GM12864 (cell line): ENCODE measurements around the gene CALML5.

Source experiments
- DNase-seq: peaks from one replicate; pipeline ENCODE4 v3.0.0-alpha.2; 2011; ENCODE audit warnings: low read depth
- H3K4me3 ChIP-seq: 2 replicates; pipeline ENCODE4 v1.5.1; 2011; ENCODE audit warnings: mild to moderate bottlenecking, low read depth, low read length, control low read depth
- TF ChIP-seq, protein P1 (sequence below): IDR thresholded peaks from 2 replicates; pipeline ENCODE4 v1.5.1; 2011; ENCODE audit warnings: low read depth, mild to moderate bottlenecking, moderate library complexity, low read length, control low read depth, inconsistent platforms; ENCODE audit errors: missing control alignments

CALML5 gene

DNA sequence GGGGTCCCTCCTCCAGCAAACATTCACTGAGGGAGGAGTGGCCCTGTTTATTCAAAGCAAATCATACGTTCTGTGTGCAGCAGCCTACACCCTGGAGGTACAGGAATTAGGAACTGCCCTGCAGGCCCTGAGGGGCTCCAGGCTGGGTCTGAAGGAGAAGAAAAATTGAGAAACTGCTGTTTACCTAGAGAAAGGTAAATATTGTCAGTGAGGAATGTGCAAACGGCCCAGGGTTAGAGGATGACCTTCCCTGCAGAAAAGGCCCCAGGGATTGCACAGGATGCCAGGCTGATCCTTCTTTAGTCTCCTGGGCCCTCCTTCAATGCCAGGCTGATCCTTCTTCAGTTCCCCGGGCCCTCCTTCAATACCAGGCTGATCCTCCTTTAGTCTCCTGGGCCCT, 5.7 kb downstream of the CALML5 start:
- TF ChIP-seq, protein P1, sequence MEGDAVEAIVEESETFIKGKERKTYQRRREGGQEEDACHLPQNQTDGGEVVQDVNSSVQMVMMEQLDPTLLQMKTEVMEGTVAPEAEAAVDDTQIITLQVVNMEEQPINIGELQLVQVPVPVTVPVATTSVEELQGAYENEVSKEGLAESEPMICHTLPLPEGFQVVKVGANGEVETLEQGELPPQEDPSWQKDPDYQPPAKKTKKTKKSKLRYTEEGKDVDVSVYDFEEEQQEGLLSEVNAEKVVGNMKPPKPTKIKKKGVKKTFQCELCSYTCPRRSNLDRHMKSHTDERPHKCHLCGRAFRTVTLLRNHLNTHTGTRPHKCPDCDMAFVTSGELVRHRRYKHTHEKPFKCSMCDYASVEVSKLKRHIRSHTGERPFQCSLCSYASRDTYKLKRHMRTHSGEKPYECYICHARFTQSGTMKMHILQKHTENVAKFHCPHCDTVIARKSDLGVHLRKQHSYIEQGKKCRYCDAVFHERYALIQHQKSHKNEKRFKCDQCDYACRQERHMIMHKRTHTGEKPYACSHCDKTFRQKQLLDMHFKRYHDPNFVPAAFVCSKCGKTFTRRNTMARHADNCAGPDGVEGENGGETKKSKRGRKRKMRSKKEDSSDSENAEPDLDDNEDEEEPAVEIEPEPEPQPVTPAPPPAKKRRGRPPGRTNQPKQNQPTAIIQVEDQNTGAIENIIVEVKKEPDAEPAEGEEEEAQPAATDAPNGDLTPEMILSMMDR: no peak
- no peak for DNase-seq
- H3K4me3 ChIP-seq: no peak overlapping the region

DNA sequence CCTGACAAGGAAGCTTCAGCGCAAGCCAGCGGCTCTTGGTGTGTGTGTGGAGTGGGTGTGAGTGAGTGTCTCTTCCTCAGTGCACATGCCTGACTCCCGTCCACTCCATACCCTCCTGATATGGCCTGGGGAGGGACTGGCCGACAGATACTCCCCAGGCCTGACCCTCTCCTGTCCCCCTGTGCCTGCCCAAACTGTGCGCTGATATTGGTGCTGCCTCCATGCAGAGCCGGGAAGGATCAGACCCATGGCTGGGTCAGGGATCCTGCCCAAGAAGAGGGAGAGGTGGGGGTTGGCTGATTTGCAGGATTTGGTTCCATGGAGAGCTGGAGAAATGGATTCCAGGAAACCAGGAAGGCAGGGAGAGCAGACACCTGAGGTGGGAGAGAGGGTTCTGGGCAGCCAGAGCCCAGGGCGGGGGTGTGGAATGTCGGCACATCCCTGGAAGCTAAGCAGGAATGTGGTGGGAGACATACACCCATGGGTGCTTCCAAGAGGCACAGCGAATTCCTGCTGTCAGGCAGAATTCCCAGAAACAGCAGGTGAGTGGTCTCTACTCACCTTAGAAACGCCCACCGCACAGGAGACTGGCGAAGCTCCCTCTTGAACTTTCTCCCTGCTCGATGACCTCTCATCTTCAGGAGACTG, 6.3 kb downstream of the CALML5 start:
- no peak overlapping the region for H3K4me3 ChIP-seq
- TF ChIP-seq, protein P1: no peak
- DNase-seq: no peak

DNA sequence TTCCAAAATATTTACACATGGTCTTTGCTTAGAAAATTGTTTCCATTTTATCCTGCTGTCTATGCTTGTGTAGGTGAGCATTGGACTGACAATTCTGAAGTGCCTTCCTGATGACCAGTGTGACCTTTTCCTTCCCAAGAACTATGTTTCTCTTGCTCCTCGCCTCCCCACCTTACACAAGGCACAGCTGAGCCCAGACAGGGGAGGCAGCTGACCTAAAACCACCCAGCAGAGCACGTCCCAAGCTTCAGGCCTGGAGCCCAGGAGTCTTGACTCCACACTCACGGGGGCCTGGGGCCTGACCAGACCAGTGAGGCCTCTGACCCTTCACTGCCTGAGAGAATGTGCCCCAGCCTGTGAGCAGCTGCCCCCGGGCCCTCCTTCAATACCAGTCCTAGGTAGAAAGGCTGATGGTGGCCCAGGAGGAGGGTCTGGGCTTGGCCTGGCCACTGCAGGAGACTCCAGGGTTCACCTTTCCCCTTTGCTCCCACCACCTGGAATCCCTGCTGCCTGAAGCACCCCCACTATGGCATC, 7.0 kb downstream of the CALML5 start:
- H3K4me3 ChIP-seq: no peak overlapping the region
- TF ChIP-seq, protein P1: no peak
- DNase-seq: no peak

DNA sequence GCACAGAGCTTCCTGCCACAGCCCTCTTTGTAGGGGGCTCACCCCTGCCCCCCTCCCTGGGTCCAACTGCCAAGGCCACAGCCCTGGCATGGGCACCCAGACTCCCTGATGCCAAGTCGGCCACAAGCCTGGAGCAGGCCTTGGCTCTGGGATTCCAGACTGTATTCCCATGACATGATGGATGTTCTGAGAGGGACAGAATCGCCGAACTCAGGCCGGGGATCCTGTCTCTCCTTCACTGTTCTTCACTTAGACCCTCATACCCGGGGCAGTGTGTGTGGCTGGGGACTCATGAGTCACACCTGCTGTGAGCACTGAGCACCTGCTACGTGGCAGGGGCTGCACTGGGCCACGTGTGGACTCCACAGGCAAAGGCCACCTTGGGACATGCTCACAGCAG, 7.9 kb downstream of the CALML5 start:
- TF ChIP-seq, protein P1: no peak
- no peak for DNase-seq
- no peak overlapping the region for H3K4me3 ChIP-seq

DNA sequence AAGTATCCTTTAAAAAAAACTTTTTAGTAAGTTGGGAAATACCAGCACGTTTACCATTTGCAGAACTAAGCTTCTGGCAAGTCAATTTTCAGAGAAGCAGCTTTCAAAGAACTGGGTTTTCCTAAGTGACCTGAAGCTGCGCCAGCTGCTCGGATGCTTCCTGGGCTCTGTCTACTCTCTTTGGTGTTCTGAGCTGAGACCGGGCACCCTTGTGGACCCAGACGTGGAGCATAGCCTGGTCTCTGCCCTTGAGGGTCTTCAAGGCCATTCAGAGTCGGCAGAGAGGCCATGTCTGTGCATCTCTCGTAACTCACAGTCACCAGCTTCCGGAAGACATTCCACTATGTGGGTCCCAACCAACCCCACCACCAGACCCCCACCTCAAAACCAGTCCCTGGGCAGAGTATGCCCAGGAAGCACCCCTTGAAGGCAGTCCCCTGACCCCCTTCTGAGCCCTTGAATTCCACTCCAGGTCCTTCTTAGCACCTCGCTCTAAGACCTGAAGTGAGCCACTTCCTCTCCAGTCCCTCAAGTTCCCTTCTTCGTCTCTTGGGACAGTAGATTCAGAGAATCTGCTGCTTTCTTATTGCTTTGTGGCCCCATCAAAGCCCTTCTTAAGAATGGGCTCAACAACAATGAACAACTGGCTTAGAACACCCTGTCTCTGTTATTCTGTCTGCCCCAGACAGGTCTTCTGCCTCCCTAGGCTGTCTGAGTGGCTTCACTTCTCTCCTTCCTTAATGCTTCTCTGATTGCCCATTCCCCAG, 8.5 kb downstream of the CALML5 start:
- no peak for DNase-seq
- TF ChIP-seq, protein P1: no peak
- no peak overlapping the region for H3K4me3 ChIP-seq

DNA sequence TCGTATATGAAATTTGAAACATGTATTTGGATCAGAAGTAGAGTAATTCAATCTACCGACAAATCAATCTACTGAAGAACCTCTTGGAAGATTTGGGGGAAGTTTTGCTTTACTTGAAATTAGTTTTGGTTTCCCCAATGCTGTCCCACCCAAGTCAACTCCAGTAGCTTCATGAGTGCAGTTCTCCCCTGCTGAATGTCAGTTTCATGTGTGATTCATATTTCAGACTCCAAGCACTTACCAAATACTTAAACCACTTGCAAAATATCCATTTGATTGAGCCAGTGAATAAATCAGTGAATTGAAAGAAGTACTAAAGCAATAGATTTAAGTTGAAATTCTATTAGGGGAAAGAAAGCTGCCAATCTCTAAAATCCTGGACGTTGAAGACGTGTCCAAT, 9.3 kb downstream of the CALML5 start:
- no peak overlapping the region for H3K4me3 ChIP-seq
- TF ChIP-seq, protein P1: no peak
- DNase-seq: no peak
